H7 (cell line): ENCODE results near the gene CSMD2. TPM values are rescaled to one million over a fixed set of nuclear protein-coding genes. Genes with fewer than 3 reads are reported as not detected.

ENCODE experiments used
- DNase-seq: peaks from one replicate; pipeline ENCODE4 v3.0.0; 2012
- H3K27me3 ChIP-seq: 2 replicates; pipeline ENCODE4 v1.6.0; 2011; ENCODE audit warnings: mild to moderate bottlenecking, low read length; ENCODE audit not compliant: control insufficient read depth, insufficient read depth
- H3K36me3 ChIP-seq: replicated peaks from 2 replicates; pipeline ENCODE4 v1.5.1; 2011; ENCODE audit warnings: low read length; ENCODE audit not compliant: control insufficient read depth, insufficient read depth
- H3K4me3 ChIP-seq: 2 replicates; pipeline ENCODE4 v1.5.1; 2011; ENCODE audit warnings: low read depth, mild to moderate bottlenecking, control low read depth, low read length, moderate library complexity; ENCODE audit not compliant: insufficient read depth
- total RNA-seq: library from RNA; depleted of rRNA; stranded (reverse); fragments of >200 nt; shearing (Covaris generic); gene quantifications from 2 replicates; pipeline ENCODE4 v1.2.3, GENCODE V29; 2014

The CSMD2 gene
- total RNA-seq, 1 experiment from 2014 or later: 6.3 TPM

GRCh38 chr1:34066166-34066565 is 98.9 kb downstream of the CSMD2 start:
- no peak overlapping the region for H3K4me3 ChIP-seq

GRCh38 chr1:34065498-34065897 is 99.5 kb downstream of the CSMD2 start:
- Histone ChIP-seq H3K36me3 (no peaks in the 10 kb centered on the region), H3K4me3 (no peak overlapping the region), H3K27me3 (no peaks in the 10 kb centered on the region)
- DNase-seq: no peak

More at GRCh38 chr1:34066166-34066565, 98.9 kb downstream of the CSMD2 start:
- no peaks in the 10 kb centered on the region for H3K27me3 ChIP-seq
- no peak for DNase-seq
- no peaks in the 10 kb centered on the region for H3K36me3 ChIP-seq

DNA sequence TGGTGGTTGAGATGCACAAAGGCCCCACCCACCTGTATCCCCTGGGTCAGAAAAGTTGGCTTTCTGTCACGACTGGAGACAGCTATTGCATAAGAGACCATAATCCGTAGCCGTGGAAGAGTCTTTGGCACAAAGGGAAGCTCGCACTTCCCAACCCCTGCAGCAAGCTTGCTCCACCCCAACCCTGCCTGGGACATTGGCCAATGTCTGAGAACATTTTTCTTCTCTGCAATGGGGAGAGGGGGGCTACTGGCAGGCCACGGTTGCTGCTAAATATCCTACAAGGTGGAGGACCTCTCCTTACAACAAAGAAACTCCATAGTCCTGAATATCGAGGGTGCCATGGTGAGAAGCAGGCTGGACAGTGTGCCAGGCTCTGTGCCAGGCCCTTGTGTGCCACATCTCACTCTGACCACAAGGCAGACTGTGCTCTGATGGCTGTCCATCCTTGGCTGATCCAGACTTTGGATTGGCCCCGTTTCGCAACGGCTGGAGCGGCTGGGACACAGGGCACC is 104.1 kb downstream of the CSMD2 start:
- no peak for DNase-seq
- Histone ChIP-seq H3K36me3 (no peaks in the 10 kb centered on the region), H3K27me3 (no peaks in the 10 kb centered on the region), H3K4me3 (no peak overlapping the region)

- no peaks in the 10 kb centered on the region for H3K36me3 ChIP-seq
Measured at GRCh38 chr1:34060187-34060730, 104.8 kb downstream of the CSMD2 start.

DNA sequence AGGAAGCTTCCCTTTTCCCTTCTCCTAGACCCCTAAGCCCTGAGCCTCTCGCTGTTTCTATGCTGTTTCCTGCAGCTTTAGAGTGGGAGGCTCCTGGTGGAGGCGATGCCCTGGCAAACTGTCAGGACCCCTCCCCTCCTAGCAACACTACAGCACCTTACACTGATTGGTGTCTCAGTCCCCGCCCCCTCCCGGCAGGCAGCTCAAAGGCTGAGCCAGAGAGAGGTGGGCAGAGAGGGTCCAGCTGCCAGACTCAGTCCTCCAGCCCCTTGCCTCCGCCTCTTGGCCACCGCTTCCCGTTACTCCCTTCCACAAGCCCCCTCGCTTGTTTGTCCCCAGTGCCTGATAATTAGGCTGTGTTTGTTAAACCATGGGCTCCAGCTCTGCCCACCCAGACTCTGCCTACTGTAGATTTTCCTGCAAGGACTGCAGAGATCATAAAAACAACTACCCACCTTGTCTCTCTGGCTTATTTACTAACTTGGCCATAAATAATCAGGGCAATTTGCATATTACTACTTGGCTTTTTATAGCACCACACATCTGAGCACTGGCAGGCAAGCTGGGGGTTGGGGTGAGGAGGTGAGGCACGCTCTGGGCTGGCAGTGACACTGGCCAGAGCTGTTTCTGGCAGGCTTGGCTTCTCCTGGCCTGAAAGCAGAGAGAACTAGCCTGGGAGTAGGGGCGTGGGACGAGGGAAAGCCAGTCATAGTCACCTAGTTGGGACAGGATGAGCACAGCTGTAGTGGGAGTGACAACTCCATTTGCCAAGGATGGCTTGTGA is 107.5 kb downstream of the CSMD2 start:
- Histone ChIP-seq H3K4me3 (no peak overlapping the region), H3K36me3 (no peaks in the 10 kb centered on the region), H3K27me3 (no peaks in the 10 kb centered on the region)
- DNase-seq: peak; percentile 81

More at GRCh38 chr1:34060187-34060730, 104.8 kb downstream of the CSMD2 start:
- no peak for DNase-seq
- no peak overlapping the region for H3K4me3 ChIP-seq
- no peaks in the 10 kb centered on the region for H3K27me3 ChIP-seq

DNA sequence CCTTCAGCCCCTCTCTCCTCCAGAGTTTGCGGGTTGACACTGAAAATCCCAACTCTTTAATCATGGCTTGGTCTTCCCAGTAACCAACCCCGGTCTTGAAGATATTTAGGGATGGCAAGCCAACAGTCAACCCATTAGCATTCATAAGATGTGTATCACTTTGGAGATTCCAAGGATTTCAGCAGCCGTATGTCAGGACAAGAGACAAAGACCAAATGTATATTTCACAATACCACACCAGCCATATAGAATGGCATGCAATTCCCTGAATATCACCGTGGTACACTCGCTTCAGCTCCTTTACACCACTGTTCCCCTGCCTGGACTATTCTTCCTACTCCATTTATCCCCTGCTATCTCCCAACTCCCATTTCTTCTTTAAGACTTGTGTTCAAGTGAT is 109.2 kb downstream of the CSMD2 start:
- DNase-seq: no peak
- Histone ChIP-seq H3K36me3 (no peaks in the 10 kb centered on the region), H3K4me3 (no peak overlapping the region), H3K27me3 (no peaks in the 10 kb centered on the region)

GRCh38 chr1:34054920-34055319 is 110.1 kb downstream of the CSMD2 start:
- Histone ChIP-seq H3K27me3 (no peaks in the 10 kb centered on the region), H3K4me3 (no peak overlapping the region), H3K36me3 (no peaks in the 10 kb centered on the region)
- DNase-seq: no peak

- Histone ChIP-seq H3K36me3 (no peaks in the 10 kb centered on the region; the same call in 1 of the 2 replicates), H3K27me3 (no peaks in the 10 kb centered on the region), H3K4me3 (no peak overlapping the region)
- no peak for DNase-seq
Measured at GRCh38 chr1:34053660-34054059, 111.4 kb downstream of the CSMD2 start.

- no peaks in the 10 kb centered on the region; the same call in 1 of the 2 replicates for H3K36me3 ChIP-seq
- DNase-seq: no peak
- no peaks in the 10 kb centered on the region for H3K27me3 ChIP-seq
- no peak overlapping the region for H3K4me3 ChIP-seq
Measured at GRCh38 chr1:34052565-34052964, 112.5 kb downstream of the CSMD2 start.

DNA sequence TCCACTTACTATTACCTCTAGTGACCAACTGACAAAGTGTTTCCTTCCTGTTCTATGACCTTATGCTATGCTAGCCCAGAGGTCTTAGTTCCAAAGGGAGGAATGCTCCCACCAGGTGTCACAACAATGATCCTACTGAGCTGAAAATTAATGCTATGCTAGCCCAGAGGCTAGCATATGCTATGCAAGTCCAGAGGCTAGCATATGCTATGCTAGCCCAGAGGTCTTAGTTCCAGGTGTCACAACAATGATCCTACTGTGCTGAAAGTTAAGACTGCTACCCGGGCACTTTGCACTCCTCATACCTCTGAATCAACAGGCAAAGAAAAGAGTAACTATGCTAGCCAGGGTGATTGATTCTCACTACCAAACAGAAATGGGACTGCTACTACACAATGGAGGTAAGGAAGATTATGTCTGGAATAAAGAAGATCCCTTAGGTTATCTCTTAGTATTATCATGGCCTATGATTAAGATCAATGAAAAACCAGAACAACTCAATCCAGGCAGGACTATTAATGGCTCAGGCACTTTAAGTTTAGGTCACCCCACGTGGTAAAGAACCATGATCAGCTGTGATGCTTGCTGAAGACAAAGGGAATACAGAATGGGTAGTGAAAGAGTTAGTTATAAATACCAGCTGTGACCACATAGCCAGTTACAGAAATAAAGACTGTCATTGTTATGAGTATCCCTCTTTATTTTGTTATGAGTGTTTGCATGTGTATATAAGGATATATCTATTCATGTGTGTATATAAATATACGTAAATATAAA is 114.1 kb downstream of the CSMD2 start:
- no peaks in the 10 kb centered on the region; the same call in 1 of the 2 replicates for H3K36me3 ChIP-seq
- no peak overlapping the region for H3K4me3 ChIP-seq
- no peaks in the 10 kb centered on the region for H3K27me3 ChIP-seq
- no peak for DNase-seq

- Histone ChIP-seq H3K27me3 (no peaks in the 10 kb centered on the region), H3K36me3 (no peaks in the 10 kb centered on the region; the same call in 1 of the 2 replicates), H3K4me3 (no peak overlapping the region)
- DNase-seq: no peak
Measured at GRCh38 chr1:34049994-34050393, 115.0 kb downstream of the CSMD2 start.

- Histone ChIP-seq H3K4me3 (no peak overlapping the region), H3K27me3 (no peaks in the 10 kb centered on the region), H3K36me3 (no peaks in the 10 kb centered on the region; the same call in 1 of the 2 replicates)
- no peak for DNase-seq
Measured at GRCh38 chr1:34049477-34049876, 115.6 kb downstream of the CSMD2 start.

GRCh38 chr1:34037856-34038255 is 127.2 kb downstream of the CSMD2 start:
- no peaks in the 10 kb centered on the region for H3K36me3 ChIP-seq
- DNase-seq: no peak
- no peak overlapping the region for H3K4me3 ChIP-seq
- H3K27me3 ChIP-seq: no peaks in the 10 kb centered on the region

- DNase-seq: no peak
- H3K27me3 ChIP-seq: no peaks in the 10 kb centered on the region
- no peaks in the 10 kb centered on the region for H3K36me3 ChIP-seq
- H3K4me3 ChIP-seq: no peak overlapping the region
Measured at GRCh38 chr1:34037109-34037508, 127.9 kb downstream of the CSMD2 start.
